Natural killer cell (primary cell): Measurements from ENCODE around the gene DOCK1. TPM values are rescaled to one million over a fixed set of nuclear protein-coding genes. Genes with fewer than 3 reads are reported as not detected.

Experiments
- ATAC-seq, 3 donors: fragments of 150-1000 bp in 2 of 3; fragments of 200-7000 bp in 1 of 3; cut with Tn5 transposase; 1 replicate in 1 of 3; 2 replicates in 2 of 3; pipeline ENCODE4 v1.10.0; 2021; ENCODE audit warnings: mild to moderate bottlenecking in 2 of 3, moderate library complexity in 2 of 3
- DNase-seq, 2 donors: peaks; one replicate each; pipeline versions ENCODE4 v3.0.0 to v3.0.0-alpha.2; 2013 to 2021; ENCODE audit warnings: mixed read lengths in 1 of 2
- H3K27ac ChIP-seq: one replicate; pipeline ENCODE4 v1.5.1; 2013; ENCODE audit warnings: mild to moderate bottlenecking, low read length
- H3K27me3 ChIP-seq: one replicate; pipeline ENCODE4 v1.6.1; 2013; ENCODE audit warnings: low read length; ENCODE audit not compliant: control insufficient read depth, insufficient read depth
- H3K36me3 ChIP-seq: one replicate; pipeline ENCODE4 v1.6.1; 2013; ENCODE audit warnings: low read length; ENCODE audit not compliant: control insufficient read depth, insufficient read depth
- H3K4me1 ChIP-seq: one replicate; pipeline ENCODE4 v1.6.1; 2013; ENCODE audit warnings: low read length; ENCODE audit not compliant: control insufficient read depth, insufficient read depth
- H3K4me3 ChIP-seq: one replicate; pipeline ENCODE4 v1.5.1; 2013; ENCODE audit warnings: low read length
- H3K9me3 ChIP-seq: one replicate; pipeline ENCODE4 v1.6.1; 2013; ENCODE audit warnings: low read length; ENCODE audit not compliant: control insufficient read depth, insufficient read depth
- H3K27ac Mint-ChIP-seq, 2 donors: one replicate each; pipeline ENCODE4 v1.8.0; 2022; ENCODE audit warnings: mild to moderate bottlenecking in 2 of 2, mixed read lengths in 2 of 2, moderate library complexity in 1 of 2
- H3K27me3 Mint-ChIP-seq, 2 donors: one replicate each; pipeline ENCODE4 v1.8.0; 2022; ENCODE audit warnings: low read depth in 2 of 2, mixed read lengths in 2 of 2
- H3K36me3 Mint-ChIP-seq: one replicate; pipeline ENCODE4 v1.8.0; 2022; ENCODE audit warnings: mixed read lengths
- H3K4me1 Mint-ChIP-seq, 2 donors: one replicate each; pipeline ENCODE4 v1.8.0; 2022; ENCODE audit warnings: mixed read lengths in 2 of 2
- H3K4me3 Mint-ChIP-seq: one replicate; pipeline ENCODE4 v1.8.0; 2022; ENCODE audit warnings: mild to moderate bottlenecking, moderate library complexity, mixed read lengths
- H3K9me3 Mint-ChIP-seq, 2 donors: one replicate each; pipeline ENCODE4 v1.8.0; 2022; ENCODE audit warnings: mixed read lengths in 2 of 2
- CTCF ChIP-seq: fragments of 200-600 bp; IDR thresholded peaks from one replicate; pipeline ENCODE4 v1.8.0; 2022; ENCODE audit warnings: antibody characterized with exemption
- WGBS: methylation state at CpG from one replicate; pipeline ENCODE4 v1.1.7; 2013; ENCODE audit warnings: missing lambda C conversion rate; ENCODE audit not compliant: insufficient coverage; 5-methylcytosine and 5-hydroxymethylcytosine counted together
- intact Hi-C: fragments of 100-400 bp; cut with micrococcal nuclease; formaldehyde crosslinking; loops from one replicate; pipeline ENCODE4 v1.14.2; 2022
- total RNA-seq, 4 donors: library from RNA; stranded (reverse); fragments of 120-200 nt in 1 of 4; gene quantifications; one replicate each; pipeline versions ENCODE4 v1.2.3 to v1.2.4, GENCODE V29; 2013 to 2022

The DOCK1 gene
- total RNA-seq, 3 donors from 2014 or later (not counting 1 experiment from before 2014, with no cell fraction given) = 0.07 to 0.12 (median 0.08) TPM

DNA sequence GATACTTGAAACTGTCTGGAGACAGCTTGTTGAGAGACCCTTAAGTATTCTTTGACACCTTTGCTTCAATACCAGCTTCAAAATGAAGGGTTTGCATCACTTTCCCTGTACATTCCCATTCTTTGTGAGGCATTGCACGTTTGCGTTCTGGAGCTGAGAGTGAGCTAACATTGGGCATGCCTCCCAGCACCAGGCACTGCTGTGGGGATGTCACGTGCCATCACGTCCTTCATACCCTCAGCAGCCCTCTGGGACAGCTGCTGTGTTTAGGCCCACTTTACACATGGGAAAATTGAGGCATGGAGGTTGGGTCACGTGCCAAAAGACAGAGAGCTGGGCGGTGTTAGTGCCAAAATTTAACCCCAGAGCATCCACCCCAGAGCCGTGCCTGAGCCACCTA, 357.4 kb downstream of the DOCK1 start:
- DNase-seq = no peak
- H3K27me3 ChIP-seq = no peaks in the 10 kb centered on the region
- no peaks in the 10 kb centered on the region for H3K9me3 ChIP-seq
- H3K36me3 Mint-ChIP-seq = no peaks in the 10 kb centered on the region
- H3K4me1 ChIP-seq = no peaks in the 10 kb centered on the region
- no peaks in the 10 kb centered on the region for H3K9me3 Mint-ChIP-seq
- H3K36me3 ChIP-seq = no peaks in the 10 kb centered on the region
- no peaks in the 10 kb centered on the region for H3K27me3 Mint-ChIP-seq
- ATAC-seq = no peak
- intact Hi-C loops = no loop called here
- H3K27ac Mint-ChIP-seq = no peak overlapping the region
- no peak for TF ChIP-seq CTCF
- H3K4me3 ChIP-seq = no peak overlapping the region
- peaks cover 16 to 27% of the 10 kb centered on the region in 2 donors for H3K4me1 Mint-ChIP-seq
- 90% methylated on average over 7 of the region's 7 CpGs for WGBS
- no peak overlapping the region for H3K4me3 Mint-ChIP-seq
- H3K27ac ChIP-seq = no peak overlapping the region

DNA sequence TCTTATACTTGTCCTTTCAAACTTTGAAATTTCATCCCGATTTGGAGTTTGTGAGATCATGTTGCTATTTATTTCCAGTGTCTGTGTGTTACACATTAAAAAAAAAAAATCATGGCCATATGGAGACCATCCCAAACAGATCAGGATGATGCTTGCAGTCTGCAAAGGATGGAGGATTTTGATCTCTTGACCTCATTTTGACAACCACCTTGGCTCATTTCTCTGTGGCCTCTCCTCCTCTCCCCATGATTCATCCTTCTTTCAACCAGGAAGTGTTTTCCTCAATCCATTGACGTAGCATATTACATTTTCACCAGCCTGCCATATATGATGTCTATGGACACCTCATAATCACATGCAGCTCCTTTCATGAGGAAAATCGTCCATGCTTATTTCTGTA, 360.1 kb downstream of the DOCK1 start:
- Histone ChIP-seq H3K36me3 (no peaks in the 10 kb centered on the region), H3K27me3 (no peaks in the 10 kb centered on the region), H3K4me3 (no peak overlapping the region), H3K9me3 (no peaks in the 10 kb centered on the region), H3K27ac (no peak overlapping the region), H3K4me1 (no peaks in the 10 kb centered on the region)
- no peaks in the 10 kb centered on the region for H3K9me3 Mint-ChIP-seq
- 83% methylated on average over 3 of the region's 3 CpGs for WGBS
- H3K4me3 Mint-ChIP-seq = no peak overlapping the region
- peaks cover 0 to 7% of the 10 kb centered on the region in 2 donors for H3K27me3 Mint-ChIP-seq
- peaks cover 6 to 14% of the 10 kb centered on the region in 2 donors for H3K4me1 Mint-ChIP-seq
- ATAC-seq (no peak), DNase-seq (no peak)
- intact Hi-C loops = no loop called here
- no peaks in the 10 kb centered on the region for H3K36me3 Mint-ChIP-seq
- no peak for TF ChIP-seq CTCF
- H3K27ac Mint-ChIP-seq = no peak overlapping the region

- intact Hi-C loops = no loop called here
- H3K27me3 ChIP-seq = no peaks in the 10 kb centered on the region
- 100% methylated on average over 2 of the region's 2 CpGs for WGBS
- H3K4me3 ChIP-seq = no peak overlapping the region
- no peaks in the 10 kb centered on the region for H3K4me1 ChIP-seq
- Mint-ChIP-seq H3K27ac (no peak overlapping the region), H3K4me1 (peaks cover 6 to 18% of the 10 kb centered on the region in 2 donors), H3K4me3 (no peak overlapping the region), H3K9me3 (no peaks in the 10 kb centered on the region), H3K36me3 (no peaks in the 10 kb centered on the region), H3K27me3 (peaks cover 5 to 13% of the 10 kb centered on the region in 2 donors)
- H3K9me3 ChIP-seq = no peaks in the 10 kb centered on the region
- H3K36me3 ChIP-seq = no peaks in the 10 kb centered on the region
- ATAC-seq = no peak
- no peak for DNase-seq
- no peak for TF ChIP-seq CTCF
- H3K27ac ChIP-seq = no peak overlapping the region
Measured at GRCh38 chr10:127266431-127266830, 361.2 kb downstream of the DOCK1 start.

DNA sequence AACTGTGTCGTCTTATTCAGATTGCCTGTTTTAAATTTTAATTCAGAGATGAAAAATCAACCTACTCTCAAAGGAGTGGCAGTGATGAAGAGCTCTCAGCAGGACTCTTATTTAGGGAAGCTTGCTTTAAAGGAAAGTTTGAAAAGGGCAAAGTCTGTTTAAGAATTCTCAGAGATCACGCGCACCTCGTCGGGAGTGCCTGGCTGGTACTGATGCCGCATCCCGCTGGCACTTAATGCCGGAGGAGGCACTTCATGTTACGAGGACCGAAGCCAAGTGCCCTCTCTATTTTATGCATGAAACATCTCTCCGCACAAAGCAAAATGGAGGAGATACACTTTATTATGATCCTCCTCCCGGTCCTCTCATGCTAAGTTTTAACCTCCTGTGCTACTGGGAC, 362.2 kb downstream of the DOCK1 start:
- no peak for TF ChIP-seq CTCF
- H3K27me3 Mint-ChIP-seq = peaks cover 5 to 13% of the 10 kb centered on the region in 2 donors
- no peak overlapping the region for H3K4me3 ChIP-seq
- no peak overlapping the region for H3K4me3 Mint-ChIP-seq
- H3K9me3 ChIP-seq = peaks cover under 1% of the 10 kb centered on the region
- no peak for ATAC-seq
- H3K4me1 Mint-ChIP-seq = peaks cover 8 to 13% of the 10 kb centered on the region in 2 donors
- no peaks in the 10 kb centered on the region for H3K36me3 ChIP-seq
- H3K27ac Mint-ChIP-seq = no peak overlapping the region
- no peak for DNase-seq
- 94% methylated on average over 12 of the region's 12 CpGs for WGBS
- no peaks in the 10 kb centered on the region for H3K36me3 Mint-ChIP-seq
- H3K27ac ChIP-seq = no peak overlapping the region
- H3K9me3 Mint-ChIP-seq = no peaks in the 10 kb centered on the region
- intact Hi-C loops = no loop called here
- H3K27me3 ChIP-seq = no peaks in the 10 kb centered on the region
- no peaks in the 10 kb centered on the region for H3K4me1 ChIP-seq
